HEK293T (cell line): ENCODE data around the gene OR2A5.

Experiments
- BHLHE40 ChIP-seq: fragments of 450-650 bp; IDR thresholded peaks from 2 replicates; pipeline ENCODE4 v1.6.1; 2016; ENCODE audit warnings: mild to moderate bottlenecking, moderate library complexity, borderline replicate concordance
- ELF4 ChIP-seq: fragments of 450-650 bp; IDR thresholded peaks from 2 replicates; pipeline ENCODE4 v1.6.1; 2017; ENCODE audit warnings: antibody characterized with exemption
- SP1 ChIP-seq: fragments of 450-650 bp; IDR thresholded peaks from 2 replicates; pipeline ENCODE4 v1.6.1; 2017
- SUZ12 ChIP-seq: fragments of 450-650 bp; IDR thresholded peaks from 2 replicates; pipeline ENCODE4 v1.6.1; 2016; ENCODE audit warnings: mild to moderate bottlenecking
- TARDBP ChIP-seq: fragments of 450-650 bp; IDR thresholded peaks from 2 replicates; pipeline ENCODE4 v1.6.1; 2016

DNA sequence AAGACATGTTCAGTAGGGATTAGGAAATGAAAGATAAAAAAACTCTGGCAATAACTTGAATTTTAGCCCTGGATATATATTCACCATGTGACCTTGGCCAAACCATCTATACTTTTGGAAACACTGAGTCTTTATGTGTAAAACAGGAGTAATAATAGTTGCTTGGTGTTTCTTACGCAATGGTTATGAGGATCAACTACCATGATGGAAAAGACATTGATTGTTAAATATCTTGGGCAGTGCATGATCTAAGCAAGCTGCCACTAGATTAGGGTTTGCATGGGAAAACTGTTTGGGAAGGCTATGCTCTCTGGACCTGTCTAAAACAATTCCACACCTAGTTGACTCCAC, 42.1 kb upstream of the OR2A5 start:
- TF ChIP-seq SP1, result no peak
- no peak for TF ChIP-seq SUZ12
- no peak for TF ChIP-seq BHLHE40
- no peak for TF ChIP-seq ELF4
- no peak for TF ChIP-seq TARDBP
